ENCODE data around the gene ROCK1. TPM values are rescaled to one million over a fixed set of nuclear protein-coding genes. Genes with fewer than 3 reads are reported as not detected.
"Not testable (repeated sequence)": the region's sequence is repeated elsewhere in the genome, so short reads cannot be mapped to it uniquely, and the experiment has no call there.

ROCK1 gene

GRCh38 chr18:20988726-20989125, 122.9 kb downstream of the ROCK1 start:
- no peak overlapping the region for H3K4me2 ChIP-seq (ENCODE audit: low read length)
- H3K4me3 ChIP-seq (ENCODE audit: low read length), result no peak overlapping the region
- no peak overlapping the region for H3K9ac ChIP-seq (ENCODE audit: low read depth, low read length)
- no peaks in the 10 kb centered on the region for H3K9me3 ChIP-seq (replicated peaks; ENCODE audit: low read length)
- H3K36me3 ChIP-seq (ENCODE audit: insufficient read depth, low read length), result peaks cover 53% of the 10 kb centered on the region
- H3K27me3 ChIP-seq (ENCODE audit: control insufficient read depth, insufficient read depth, low read length), result no peaks in the 10 kb centered on the region
- H3K4me1 ChIP-seq (ENCODE audit: control insufficient read depth, insufficient read depth, low read length), result no peaks in the 10 kb centered on the region

GRCh38 chr18:20975077-20975476, 136.5 kb downstream of the ROCK1 start:
- H3K4me3 ChIP-seq (ENCODE audit: low read length), result no peak overlapping the region
- H3K4me2 ChIP-seq (ENCODE audit: low read length), result no peak overlapping the region
- no peak overlapping the region for H3K9ac ChIP-seq (ENCODE audit: low read depth, low read length)
- H3K27me3 ChIP-seq (ENCODE audit: control insufficient read depth, insufficient read depth, low read length), result no peaks in the 10 kb centered on the region
- H3K36me3 ChIP-seq (ENCODE audit: insufficient read depth, low read length), result peaks cover 55% of the 10 kb centered on the region
- H3K9me3 ChIP-seq (replicated peaks; ENCODE audit: low read length), result no peaks in the 10 kb centered on the region
- no peaks in the 10 kb centered on the region for H3K4me1 ChIP-seq (ENCODE audit: control insufficient read depth, insufficient read depth, low read length)

GRCh38 chr18:20971886-20972267, 139.7 kb downstream of the ROCK1 start:
- Histone ChIP-seq H3K9me3 (replicated peaks; ENCODE audit: low read length) (no peaks in the 10 kb centered on the region), H3K27me3 (ENCODE audit: control insufficient read depth, insufficient read depth, low read length) (no peaks in the 10 kb centered on the region), H3K9ac (ENCODE audit: low read depth, low read length) (no peak overlapping the region), H3K4me2 (ENCODE audit: low read length) (no peak overlapping the region), H3K36me3 (ENCODE audit: insufficient read depth, low read length) (peaks cover 48% of the 10 kb centered on the region), H3K4me3 (ENCODE audit: low read length) (no peak overlapping the region), H3K4me1 (ENCODE audit: control insufficient read depth, insufficient read depth, low read length) (no peaks in the 10 kb centered on the region)

GRCh38 chr18:20966795-20967194, 144.8 kb downstream of the ROCK1 start:
- no peak overlapping the region for H3K4me2 ChIP-seq (ENCODE audit: low read length)
- no peaks in the 10 kb centered on the region for H3K4me1 ChIP-seq (ENCODE audit: control insufficient read depth, insufficient read depth, low read length)
- H3K9me3 ChIP-seq (replicated peaks; ENCODE audit: low read length), result no peaks in the 10 kb centered on the region
- no peaks in the 10 kb centered on the region for H3K27me3 ChIP-seq (ENCODE audit: control insufficient read depth, insufficient read depth, low read length)
- H3K9ac ChIP-seq (ENCODE audit: low read depth, low read length), result no peak overlapping the region
- peaks cover 44% of the 10 kb centered on the region for H3K36me3 ChIP-seq (ENCODE audit: insufficient read depth, low read length)
- H3K4me3 ChIP-seq (ENCODE audit: low read length), result no peak overlapping the region

GRCh38 chr18:20963027-20963426, 148.6 kb downstream of the ROCK1 start:
- Histone ChIP-seq H3K4me1 (ENCODE audit: control insufficient read depth, insufficient read depth, low read length) (peaks cover 3% of the 10 kb centered on the region), H3K9ac (ENCODE audit: low read depth, low read length) (no peak overlapping the region), H3K36me3 (ENCODE audit: insufficient read depth, low read length) (peaks cover 35% of the 10 kb centered on the region), H3K4me2 (ENCODE audit: low read length) (no peak overlapping the region), H3K27me3 (ENCODE audit: control insufficient read depth, insufficient read depth, low read length) (no peaks in the 10 kb centered on the region), H3K9me3 (replicated peaks; ENCODE audit: low read length) (no peaks in the 10 kb centered on the region), H3K4me3 (ENCODE audit: low read length) (no peak overlapping the region)

GRCh38 chr18:20960735-20961134, 150.9 kb downstream of the ROCK1 start:
- peaks cover 14% of the 10 kb centered on the region for H3K36me3 ChIP-seq (ENCODE audit: insufficient read depth, low read length)
- H3K27me3 ChIP-seq (ENCODE audit: control insufficient read depth, insufficient read depth, low read length), result no peaks in the 10 kb centered on the region
- H3K9me3 ChIP-seq (replicated peaks; ENCODE audit: low read length), result no peaks in the 10 kb centered on the region
- H3K9ac ChIP-seq (ENCODE audit: low read depth, low read length), result no peak overlapping the region
- peaks cover 3% of the 10 kb centered on the region for H3K4me1 ChIP-seq (ENCODE audit: control insufficient read depth, insufficient read depth, low read length)
- no peak overlapping the region for H3K4me3 ChIP-seq (ENCODE audit: low read length)
- H3K4me2 ChIP-seq (ENCODE audit: low read length), result no peak overlapping the region

GRCh38 chr18:20950827-20951226, 160.8 kb downstream of the ROCK1 start:
- H3K4me3 ChIP-seq (ENCODE audit: low read length); H3K9me3 ChIP-seq (replicated peaks; ENCODE audit: low read length); H3K36me3 ChIP-seq (ENCODE audit: insufficient read depth, low read length); H3K27me3 ChIP-seq (ENCODE audit: control insufficient read depth, insufficient read depth, low read length); H3K4me2 ChIP-seq (ENCODE audit: low read length); H3K9ac ChIP-seq (ENCODE audit: low read depth, low read length); H3K4me1 ChIP-seq (ENCODE audit: control insufficient read depth, insufficient read depth, low read length): not testable (repeated sequence)

Small RNA genes lying within 50 kb of the gene (small RNA-seq; reads per million reads assigned to genes)
- not detected for gene RNU6-120P

Measured in skeletal muscle satellite cell (primary cell).